GM12872 (cell line): ENCODE data around the gene RUNX2.

Experiments used
- CTCF ChIP-seq: IDR thresholded peaks from 3 replicates; pipeline ENCODE4 v1.5.1; 2011; ENCODE audit warnings: low read depth, mild to moderate bottlenecking, low read length, moderate library complexity; ENCODE audit not compliant: insufficient read depth

RUNX2 gene

GRCh38 chr6:45493761-45494160 lies 165.6 kb downstream of the RUNX2 start:
- TF ChIP-seq CTCF = no peak

GRCh38 chr6:45494416-45495135 lies 166.4 kb downstream of the RUNX2 start:
- no peak for TF ChIP-seq CTCF

GRCh38 chr6:45495429-45496084 lies 167.4 kb downstream of the RUNX2 start:
- TF ChIP-seq CTCF = no peak

GRCh38 chr6:45496085-45496433 lies 167.9 kb downstream of the RUNX2 start:
- no peak for TF ChIP-seq CTCF

GRCh38 chr6:45498591-45498990 lies 170.5 kb downstream of the RUNX2 start:
- TF ChIP-seq CTCF = no peak

- peak; percentile 84 for TF ChIP-seq CTCF
These were observed 173.0 kb downstream of the RUNX2 start for GRCh38 chr6:45500924-45501816.

GRCh38 chr6:45502456-45502855 lies 174.3 kb downstream of the RUNX2 start:
- TF ChIP-seq CTCF = no peak
